Raji (cell line): ENCODE measurements around the gene SLIT3.

Experiments used
- POLR2A ChIP-seq: IDR thresholded peaks from 2 replicates; pipeline ENCODE4 v1.6.1; 2011; ENCODE audit warnings: low read depth, low read length, control low read depth; ENCODE audit not compliant: insufficient read depth

Gene SLIT3

DNA sequence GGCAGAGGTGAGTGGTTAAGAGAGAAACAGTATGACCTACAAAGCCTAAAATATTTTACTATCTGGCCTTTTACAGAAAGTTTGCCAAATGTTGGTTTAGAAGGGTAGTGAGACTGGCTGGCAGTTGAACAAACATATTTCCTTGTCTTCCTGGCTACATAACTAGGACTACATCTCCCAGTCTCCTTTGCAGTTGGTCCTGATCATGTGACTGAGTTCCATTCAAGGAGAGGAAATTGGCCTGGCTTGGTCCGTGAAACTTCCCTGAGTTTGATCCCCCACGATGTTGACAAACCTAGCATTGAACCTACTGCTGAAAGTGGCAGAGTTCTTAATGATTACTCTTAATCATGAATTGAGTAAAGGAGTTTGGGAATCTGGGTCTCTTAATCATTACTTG lies 280.8 kb downstream of the SLIT3 start:
- no peak for TF ChIP-seq POLR2A

DNA sequence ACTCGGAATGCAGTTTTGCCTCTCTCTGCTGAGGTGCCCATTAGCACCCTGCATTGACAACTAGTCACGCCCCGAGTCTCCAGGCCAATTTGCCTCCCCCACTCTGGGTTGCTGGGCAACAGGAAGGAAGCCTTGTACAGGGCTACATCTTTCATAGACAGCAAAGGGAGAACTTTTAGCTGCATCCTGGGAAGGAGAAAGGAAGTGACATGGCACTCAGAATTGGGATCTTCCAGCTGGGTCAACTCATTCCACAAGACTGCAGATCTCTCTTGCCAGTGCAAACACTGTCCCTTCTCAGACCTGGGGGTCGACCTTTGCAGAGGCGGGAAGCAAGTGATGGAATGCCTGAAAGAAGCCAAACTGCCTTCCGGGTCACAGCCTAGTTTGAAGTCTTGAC lies 282.0 kb downstream of the SLIT3 start:
- no peak for TF ChIP-seq POLR2A

DNA sequence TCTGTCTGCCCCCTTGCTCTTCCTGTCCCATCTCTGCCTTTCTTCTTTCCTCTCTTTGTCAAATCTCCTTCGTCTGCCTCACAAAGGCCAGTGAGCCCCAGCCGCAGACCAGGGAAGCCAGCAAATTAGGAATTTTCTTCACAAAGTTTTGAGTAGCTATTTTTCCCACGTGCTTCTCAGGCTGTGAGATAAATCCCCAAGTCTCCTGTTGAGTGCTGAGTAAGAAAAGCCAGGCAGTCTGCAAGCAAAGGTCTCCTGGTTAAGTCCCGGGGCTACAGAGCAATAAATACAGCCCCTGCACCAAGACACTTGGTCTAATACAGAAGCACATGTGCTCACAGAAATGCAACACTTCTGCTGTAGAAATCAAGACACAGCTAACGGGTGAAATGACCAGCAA lies 284.9 kb downstream of the SLIT3 start:
- no peak for TF ChIP-seq POLR2A

DNA sequence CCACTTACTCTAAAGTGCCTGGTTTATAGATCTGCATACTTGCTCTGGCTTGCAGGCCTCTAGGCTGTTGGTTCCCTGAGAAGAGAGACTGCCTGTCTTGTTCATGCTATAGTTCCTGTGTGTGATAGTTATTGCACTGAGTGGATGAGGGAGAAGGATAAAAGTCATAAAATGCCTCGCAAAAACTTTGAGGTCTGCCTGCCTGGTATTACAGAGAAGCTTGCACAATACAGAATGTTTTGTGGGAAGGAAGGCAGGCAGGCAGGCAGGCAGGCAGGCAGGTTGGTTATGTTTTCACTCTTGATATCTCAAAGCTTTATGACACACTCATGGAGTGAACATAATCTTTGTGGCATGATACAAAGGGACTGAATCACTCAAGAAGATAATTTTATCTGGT lies 287.1 kb downstream of the SLIT3 start:
- no peak for TF ChIP-seq POLR2A

DNA sequence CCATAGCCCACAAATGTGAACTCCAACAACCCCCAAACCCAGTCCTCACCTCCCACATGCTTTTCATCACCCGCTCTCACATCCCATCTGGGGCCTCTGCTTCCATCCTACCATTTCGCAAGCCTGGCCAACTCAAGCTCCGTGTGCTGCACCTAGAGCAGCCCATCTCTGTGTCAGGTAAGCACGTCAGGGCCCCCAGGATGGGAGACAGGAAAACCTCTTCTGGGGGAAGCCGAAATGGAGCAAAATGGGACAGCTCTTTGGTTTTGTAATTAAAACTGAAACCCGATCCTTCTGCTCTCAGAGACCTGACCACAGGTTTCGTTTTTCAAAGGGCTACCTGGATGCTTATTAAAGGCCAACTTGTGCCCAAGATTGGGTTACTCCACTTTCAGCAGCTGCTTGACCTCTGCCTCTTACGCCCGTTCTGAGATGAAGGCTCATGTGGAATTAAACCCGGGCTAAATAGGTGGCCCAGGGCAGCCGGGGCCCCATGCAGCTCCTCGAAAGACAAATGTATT lies 287.7 kb downstream of the SLIT3 start:
- TF ChIP-seq POLR2A, result no peak

DNA sequence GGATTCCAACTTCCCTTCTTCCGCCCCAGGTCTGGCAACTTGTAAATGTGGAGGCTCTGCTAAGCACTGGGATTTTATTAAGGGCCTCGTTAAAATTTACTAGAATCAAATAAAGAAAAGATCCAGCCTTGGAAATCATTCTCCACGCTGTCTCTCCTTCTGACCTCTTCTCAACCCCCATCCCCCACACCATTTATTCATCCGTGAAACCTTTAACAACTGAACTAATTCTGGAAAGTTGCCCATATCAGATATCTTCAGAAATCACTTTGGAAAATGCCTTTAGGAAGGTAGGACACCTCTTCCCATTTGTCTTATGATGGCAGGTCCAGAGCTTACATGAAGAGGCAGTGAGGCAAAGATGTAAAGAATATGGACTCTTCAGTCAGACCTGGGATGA lies 288.5 kb downstream of the SLIT3 start:
- TF ChIP-seq POLR2A, result no peak

DNA sequence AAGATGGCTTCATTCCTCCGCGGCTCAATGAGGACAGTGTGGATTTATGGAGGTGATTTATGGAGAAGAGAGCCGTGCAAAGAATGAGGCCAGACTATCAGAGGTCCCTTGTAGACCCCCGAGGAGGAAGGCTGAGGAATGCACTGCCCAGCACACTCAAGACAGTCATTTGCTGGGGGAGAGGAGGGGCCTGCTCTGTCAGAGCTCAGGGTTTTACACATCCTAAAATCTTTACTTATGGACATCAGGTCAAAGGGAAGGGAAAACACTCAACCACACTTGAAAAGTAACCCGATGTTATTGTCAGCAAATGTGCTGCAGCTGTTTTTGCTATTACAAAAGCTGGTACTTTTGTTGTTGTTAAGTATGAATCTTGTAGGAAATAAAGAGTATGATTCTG lies 289.5 kb downstream of the SLIT3 start:
- TF ChIP-seq POLR2A, result no peak

DNA sequence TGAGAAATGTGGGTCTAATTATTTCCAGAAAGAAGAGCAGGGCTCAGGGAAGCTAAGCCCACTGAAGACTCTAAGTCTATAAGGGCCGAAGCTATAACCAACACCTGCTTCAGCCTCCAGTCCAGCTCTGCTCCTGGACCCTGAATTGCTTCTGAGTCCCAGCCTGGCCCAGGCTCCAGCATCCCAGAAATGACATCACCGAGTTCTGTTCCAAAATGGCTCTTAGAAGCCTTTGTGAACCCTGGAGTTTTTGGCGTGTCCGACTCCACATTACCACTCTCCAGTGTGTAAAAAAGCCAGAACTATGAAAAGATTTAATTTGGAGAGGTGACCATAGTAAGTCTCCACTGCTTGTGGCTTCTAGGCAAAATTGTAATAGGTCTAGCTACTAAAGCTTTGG lies 289.9 kb downstream of the SLIT3 start:
- TF ChIP-seq POLR2A, result no peak

DNA sequence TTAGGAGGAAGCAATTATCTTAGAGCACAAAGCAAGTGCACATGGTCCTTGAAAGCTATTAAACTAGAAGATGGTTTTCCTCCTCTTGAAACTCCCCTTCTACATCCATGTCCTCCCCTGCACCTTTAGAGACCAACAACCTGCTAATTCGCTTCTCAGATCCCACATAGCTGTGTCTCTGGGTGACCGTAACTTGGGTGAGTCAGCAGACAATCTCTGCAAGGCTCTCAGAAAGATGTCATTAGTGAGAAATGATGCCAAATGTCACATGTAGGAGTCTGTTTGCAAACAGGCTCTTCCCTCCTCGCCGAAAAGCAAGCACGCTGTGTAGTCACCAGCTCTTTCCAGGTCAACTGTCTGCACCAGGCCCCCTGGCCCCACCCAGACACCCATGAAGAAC lies 291.8 kb downstream of the SLIT3 start:
- TF ChIP-seq POLR2A, result no peak

DNA sequence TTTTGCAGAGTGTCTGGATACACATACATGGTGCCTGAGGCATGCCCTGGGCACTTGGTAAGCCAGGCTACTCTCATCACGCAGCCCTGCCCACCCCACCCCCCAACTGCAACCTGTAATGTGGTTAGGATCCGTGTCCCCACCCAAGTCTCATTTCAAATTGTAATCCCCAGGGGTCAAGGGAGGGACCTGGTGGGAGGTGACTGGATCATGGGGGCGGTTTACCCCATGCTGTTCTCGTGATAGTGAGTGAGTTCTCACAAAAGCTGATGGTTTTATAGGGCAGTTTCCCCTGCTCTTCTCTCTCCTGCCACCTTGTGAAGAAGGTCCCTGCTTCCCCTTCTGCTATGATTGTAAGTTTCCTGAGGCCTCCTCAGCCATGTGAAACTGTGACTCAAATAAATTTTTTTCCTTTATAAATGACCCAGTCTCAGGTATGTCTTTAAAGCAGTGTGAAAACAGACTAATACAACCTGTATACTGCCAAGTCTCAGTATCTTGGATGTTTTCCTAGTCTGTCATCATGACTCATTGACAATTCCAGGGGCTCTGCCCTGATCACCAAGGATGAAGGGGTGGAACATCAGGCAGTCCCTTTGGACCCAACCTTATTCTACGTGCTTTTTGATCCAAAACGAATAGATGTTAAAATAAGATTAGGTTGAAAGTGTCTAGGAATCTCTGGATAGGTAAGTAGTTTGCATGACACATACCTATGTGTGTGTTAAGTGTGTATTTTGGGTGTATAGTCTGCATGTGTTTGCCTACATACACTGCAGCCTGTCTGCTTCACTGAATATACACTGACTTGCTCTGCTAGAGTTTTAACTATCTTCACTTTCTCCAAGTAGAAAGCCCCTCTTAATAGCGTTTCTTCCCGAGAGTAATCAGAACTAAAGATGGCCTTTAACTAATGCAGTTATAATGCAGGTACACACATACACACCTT lies 293.8 kb downstream of the SLIT3 start:
- TF ChIP-seq POLR2A, result no peak

DNA sequence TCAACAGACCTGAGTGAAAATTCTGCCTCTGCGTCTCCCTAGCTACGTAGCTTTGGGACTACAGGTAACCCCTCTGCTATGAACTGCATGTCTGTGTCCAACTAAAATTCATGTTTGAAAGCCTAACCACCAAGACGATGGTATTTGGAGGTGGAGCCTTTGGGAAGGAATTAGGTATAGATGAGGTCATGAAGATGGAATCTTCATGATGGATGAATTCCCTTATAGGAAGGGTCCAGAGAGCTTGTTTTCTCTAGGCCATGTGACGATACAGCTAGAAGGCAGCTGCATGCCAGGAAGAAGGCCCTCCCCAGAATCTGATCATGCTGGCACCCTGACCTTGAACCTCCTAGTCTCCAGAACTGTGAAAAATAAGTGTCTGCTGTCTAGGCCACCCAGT lies 296.4 kb downstream of the SLIT3 start:
- no peak for TF ChIP-seq POLR2A

DNA sequence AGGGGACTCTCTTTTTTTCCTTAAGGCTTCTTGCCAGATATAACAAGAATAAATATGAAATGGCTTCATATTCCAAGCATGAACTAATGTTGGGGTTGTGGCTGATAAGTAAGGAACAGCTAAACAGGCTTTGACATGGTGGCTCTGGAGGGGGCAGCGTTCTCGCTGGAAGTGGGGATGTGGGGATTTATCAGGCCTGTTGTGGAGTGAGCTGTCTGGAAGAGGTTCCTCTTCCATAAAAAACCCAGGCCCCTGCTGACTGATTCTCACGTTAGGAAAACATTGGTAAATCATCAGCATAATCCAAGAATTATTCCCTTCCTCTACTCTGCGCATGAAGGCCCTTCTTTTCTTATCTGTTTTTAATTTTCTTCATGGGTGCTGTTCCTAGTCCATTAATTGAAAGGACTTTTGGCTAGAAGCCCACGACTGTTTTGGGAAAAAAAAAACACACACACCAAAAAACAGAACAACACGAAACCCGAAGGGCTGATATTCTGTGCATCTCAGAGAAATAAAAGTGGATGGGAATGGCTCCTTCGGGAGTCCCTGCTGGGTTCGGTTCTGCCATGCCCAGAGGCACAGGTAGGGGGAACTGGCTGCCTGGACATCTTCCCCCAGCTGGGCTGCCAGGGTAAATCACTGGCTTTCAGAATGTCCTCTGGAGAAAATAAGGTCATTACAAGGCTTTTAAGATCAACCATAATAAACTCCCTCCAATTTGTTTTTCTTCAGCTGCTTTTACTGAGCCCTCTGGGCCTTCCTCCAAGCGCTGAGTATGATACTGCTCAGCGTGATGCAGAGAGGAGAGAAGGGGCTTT lies 297.0 kb downstream of the SLIT3 start:
- no peak for TF ChIP-seq POLR2A

DNA sequence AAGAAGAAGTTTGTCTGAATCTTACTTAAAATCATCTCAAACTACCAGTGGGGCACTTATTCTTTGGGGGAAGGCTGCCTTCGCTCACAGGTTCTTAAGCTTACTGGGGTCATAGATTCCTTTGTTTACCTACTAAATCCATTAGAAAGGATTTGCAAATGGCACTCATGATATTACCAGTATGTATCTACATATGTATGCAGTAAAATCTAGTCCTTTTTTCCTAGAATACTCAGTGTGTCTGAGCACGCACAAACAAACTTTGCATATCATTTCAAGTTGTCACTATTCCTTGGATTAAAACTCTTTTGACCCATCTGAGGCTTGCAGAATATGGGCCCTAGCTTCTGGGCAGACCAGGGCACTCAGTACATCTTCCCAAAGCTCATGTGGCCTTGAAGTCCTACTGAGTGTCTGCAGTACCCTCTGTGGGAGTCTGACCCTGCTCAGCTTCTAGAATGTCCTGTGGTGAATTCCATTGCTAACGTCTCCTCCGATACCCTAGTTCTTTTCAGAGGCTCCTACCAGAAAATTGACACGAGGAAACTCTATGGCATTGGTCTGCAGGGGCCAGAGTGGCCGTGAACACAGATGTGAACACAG lies 297.9 kb downstream of the SLIT3 start:
- no peak for TF ChIP-seq POLR2A

DNA sequence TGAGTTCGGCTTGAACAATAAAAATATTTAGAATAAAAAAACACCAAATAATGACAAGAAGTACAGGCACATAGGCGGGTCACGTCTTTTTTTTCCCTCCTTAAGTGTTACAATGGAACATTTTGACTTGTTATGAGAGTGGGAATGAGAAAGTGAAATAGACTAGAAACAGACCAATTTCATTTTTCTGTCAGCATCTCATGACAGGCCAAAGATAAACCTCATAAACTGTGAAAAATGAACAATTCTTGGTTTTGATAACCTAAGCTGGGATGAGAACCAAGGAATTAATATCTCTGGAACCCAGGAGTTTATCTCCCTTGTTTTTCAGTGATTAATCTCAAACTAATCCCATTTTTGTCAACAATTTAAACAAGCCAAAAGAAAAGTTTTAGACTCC lies 299.5 kb downstream of the SLIT3 start:
- no peak for TF ChIP-seq POLR2A

DNA sequence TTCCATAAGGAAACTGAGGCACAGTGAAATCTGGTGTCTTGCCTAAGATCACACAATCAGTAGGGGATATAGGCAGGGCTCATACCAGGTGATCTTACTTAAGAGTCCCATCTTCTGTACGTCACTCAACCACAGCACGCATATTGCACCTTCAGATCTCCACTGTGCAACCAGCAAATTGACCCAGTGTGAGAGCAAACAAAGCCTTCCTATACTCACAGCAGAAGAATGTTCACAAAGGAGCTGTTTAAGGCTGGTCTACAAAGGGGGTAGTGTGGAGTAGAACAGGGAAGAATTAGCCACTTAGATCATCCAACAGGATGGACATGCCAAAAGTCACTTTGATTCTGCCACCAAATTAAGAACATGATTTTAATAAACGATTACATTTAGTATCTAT lies 305.9 kb downstream of the SLIT3 start:
- no peak for TF ChIP-seq POLR2A
